ENCODE results near the gene CASP1. TPM values are rescaled to one million over a fixed set of nuclear protein-coding genes. Genes with fewer than 3 reads are reported as not detected.
"Not testable (repeated sequence)": the region's sequence is repeated elsewhere in the genome, so short reads cannot be mapped to it uniquely, and the experiment has no call there.

CASP1 gene
- total RNA-seq, result 1 to 10 TPM; 1.3 to 5.4 TPM

DNA sequence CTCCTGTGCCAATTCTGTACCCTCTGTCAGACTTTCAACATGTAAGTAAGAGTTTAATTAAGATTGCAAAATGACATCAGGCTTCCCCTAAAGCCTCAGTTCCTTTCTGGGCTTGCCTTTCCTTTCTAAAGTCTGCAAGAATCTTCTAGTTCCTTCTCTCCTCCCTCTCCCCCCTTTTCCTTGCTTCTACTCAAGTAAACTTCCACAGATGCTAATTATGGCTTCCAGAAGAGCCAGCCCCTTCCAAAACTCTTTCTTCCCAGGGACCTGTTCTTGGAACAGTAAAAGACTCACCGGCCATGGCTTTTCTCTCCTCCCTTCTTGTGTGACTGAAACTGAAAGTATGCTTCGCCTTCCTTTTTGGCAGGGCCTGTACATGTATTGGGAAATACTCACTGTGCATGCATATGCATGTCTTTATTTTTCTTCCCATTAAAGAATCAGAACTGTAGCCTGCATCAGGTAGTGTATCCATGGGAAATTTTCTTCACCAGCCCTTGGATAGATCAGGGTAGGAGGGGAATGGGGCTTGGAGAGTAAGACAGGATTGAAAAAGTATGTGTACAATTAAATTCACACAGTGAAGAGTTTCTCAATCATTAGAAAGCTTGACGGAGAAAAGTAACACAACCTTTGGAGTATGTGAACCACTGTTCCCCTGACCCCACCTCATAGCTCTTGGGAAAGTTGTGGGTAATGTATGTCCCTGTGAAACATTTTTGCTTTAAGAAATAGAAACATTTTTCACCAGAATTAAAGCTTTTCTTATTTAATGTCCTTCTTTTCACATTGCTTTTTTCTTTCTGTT, at the start of gene CASP1:
TSS of gene CASP1 (minus strand) at position 332 of the 808 bp plus-strand sequence. CDS start at position 301, 31 bp downstream.
- Histone ChIP-seq H3K36me3 (replicated peaks in 1 of 2; ENCODE audit: insufficient read depth in 1 of 2, low read depth in 2 of 2) (no peaks in the 10 kb centered on the region), H3K27me3 (no peaks in the 10 kb centered on the region), H3K27ac (peak within 1 kb of the TSS in 3 of 4 donors; percentile 16 to 57 (median 57)), H3K4me1 (peaks cover 4% of the 10 kb centered on the region), H3K4me3 (no peak within 1 kb of the TSS), H3K9me3 (no peaks in the 10 kb centered on the region)
- ATAC-seq (peak; percentile 65), DNase-seq (peak in 3 of 4 donors; percentile 25 to 52 (median 28))
- 45 to 57% methylated on average over 3 of the region's 3 CpGs for WGBS, 2 donors
- TF ChIP-seq POLR2A (IDR thresholded peaks at IDR 0.05), result peak in 1 of 3 donors; percentile 29
- TF ChIP-seq, protein P1, sequence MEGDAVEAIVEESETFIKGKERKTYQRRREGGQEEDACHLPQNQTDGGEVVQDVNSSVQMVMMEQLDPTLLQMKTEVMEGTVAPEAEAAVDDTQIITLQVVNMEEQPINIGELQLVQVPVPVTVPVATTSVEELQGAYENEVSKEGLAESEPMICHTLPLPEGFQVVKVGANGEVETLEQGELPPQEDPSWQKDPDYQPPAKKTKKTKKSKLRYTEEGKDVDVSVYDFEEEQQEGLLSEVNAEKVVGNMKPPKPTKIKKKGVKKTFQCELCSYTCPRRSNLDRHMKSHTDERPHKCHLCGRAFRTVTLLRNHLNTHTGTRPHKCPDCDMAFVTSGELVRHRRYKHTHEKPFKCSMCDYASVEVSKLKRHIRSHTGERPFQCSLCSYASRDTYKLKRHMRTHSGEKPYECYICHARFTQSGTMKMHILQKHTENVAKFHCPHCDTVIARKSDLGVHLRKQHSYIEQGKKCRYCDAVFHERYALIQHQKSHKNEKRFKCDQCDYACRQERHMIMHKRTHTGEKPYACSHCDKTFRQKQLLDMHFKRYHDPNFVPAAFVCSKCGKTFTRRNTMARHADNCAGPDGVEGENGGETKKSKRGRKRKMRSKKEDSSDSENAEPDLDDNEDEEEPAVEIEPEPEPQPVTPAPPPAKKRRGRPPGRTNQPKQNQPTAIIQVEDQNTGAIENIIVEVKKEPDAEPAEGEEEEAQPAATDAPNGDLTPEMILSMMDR (IDR thresholded peaks at IDR 0.05), result no peak
- intact Hi-C loops (cut with DNase I), result no loop called here

DNA sequence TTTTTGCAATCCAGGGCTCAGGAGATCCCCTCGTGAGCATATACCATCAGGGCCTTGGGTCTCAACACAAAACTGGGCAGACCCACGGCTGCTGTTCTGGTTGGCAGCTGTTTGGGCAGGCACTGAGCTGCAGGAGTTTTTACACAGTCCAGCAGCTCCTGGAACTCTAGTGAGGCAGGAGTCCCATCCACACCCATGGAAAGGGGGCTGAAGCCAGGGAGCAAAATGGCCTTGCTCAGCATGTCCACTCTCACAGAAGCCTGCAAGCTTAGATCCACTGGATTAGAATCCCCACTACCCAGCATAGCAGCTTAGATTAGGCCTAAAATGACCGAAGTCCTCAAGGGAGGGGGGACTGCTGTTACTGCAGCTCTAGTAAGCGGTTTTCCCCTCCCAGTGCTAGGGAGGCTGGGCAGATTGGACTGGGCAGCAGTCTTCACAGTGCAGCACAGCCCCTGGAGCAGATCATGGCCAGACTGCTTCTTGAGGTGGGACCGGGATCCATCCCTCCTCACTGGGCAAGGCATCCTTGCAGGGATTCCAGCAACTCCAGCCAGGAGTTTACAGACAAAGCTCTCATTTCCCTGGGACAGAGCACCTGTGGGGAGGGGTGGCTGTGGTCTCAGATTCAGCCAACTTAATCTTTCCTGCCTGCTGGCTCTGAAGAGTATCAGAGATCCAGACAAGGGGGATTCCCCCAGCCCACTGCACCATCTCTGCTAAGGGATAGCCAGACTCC, 46.6 kb upstream of the CASP1 start:
- TF ChIP-seq, protein P1 (IDR thresholded peaks at IDR 0.05), result no peak
- TF ChIP-seq POLR2A (IDR thresholded peaks at IDR 0.05), result no peak
- DNase-seq, result no peak
- intact Hi-C loops (cut with DNase I), result no loop called here
- H3K4me1 ChIP-seq, result no peaks in the 10 kb centered on the region
- no peak for ATAC-seq
- no peaks in the 10 kb centered on the region for H3K27me3 ChIP-seq
- no peak overlapping the region for H3K27ac ChIP-seq
- WGBS, 2 donors, result 87 to 94% methylated on average over 4 to 5 of the region's 5 CpGs
- H3K36me3 ChIP-seq (replicated peaks in 1 of 2; ENCODE audit: insufficient read depth in 1 of 2, low read depth in 2 of 2), result no peaks in the 10 kb centered on the region
- no peak overlapping the region for H3K4me3 ChIP-seq
- H3K9me3 ChIP-seq, result no peaks in the 10 kb centered on the region

DNA sequence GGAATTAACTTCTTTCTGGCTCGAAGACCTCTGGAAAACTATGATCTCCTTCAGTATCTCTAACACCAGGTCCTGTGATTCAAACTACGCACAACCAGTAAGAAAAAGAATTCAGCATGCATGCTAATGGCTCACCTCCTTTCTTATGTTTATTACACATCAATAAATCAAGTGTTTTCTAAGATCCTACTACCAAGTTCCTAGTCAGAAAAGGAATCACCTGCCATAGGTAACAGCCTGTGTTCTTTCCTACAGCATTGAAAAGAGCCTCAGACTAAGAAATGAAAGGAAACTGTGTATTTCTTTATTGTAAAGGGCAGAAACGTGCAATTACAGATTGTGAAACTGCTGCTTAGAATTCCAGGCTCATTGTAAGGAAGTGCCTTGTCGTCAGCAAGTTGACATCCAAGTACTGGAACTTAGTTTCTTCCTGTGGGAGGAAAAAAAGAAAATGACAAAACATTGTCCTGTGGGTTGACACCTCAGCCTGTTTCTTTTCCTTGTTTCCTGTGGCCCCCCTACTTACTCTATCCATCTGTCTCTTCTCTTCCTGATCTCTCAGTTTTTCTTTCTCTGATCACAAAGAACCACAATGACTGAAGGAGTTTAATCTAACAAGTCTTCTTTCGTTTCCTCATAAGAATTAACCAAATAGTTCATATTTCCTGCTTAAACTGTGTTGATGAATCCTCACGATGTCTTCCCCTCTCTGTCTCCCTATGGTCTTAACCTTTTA, 45.4 kb upstream of the CASP1 start:
- H3K27me3 ChIP-seq; DNase-seq; H3K27ac ChIP-seq; H3K4me1 ChIP-seq; intact Hi-C loops (cut with DNase I); H3K4me3 ChIP-seq; ATAC-seq; H3K36me3 ChIP-seq (replicated peaks in 1 of 2; ENCODE audit: insufficient read depth in 1 of 2, low read depth in 2 of 2); H3K9me3 ChIP-seq: not testable (repeated sequence)
- 55 to 66% methylated on average over 6 of the region's 6 CpGs for WGBS, 2 donors

DNA sequence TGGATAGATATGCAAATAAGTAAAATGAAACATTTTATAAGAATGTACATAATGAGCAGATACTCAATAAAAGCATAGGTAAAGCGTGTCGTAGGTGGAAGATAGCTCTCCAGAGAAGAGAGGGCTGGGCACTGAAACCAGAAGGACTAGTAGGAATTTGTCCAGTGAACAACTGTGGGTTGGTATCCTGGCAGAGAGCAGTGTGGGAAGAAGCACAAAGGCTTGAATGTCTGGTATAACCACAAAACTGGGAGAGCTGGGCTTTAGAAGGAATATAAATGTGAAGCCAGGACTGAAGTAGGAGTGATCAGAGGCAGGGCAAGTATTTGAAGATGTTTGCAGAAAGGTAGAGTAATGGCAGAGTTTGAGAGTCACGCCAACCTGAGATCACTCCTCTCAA, 43.3 kb upstream of the CASP1 start:
- Histone ChIP-seq H3K9me3 (no peaks in the 10 kb centered on the region), H3K4me3 (no peak overlapping the region), H3K36me3 (replicated peaks in 1 of 2; ENCODE audit: insufficient read depth in 1 of 2, low read depth in 2 of 2) (no peaks in the 10 kb centered on the region), H3K27ac (no peak overlapping the region), H3K27me3 (no peaks in the 10 kb centered on the region), H3K4me1 (no peaks in the 10 kb centered on the region)
- WGBS, 2 donors, result 91 to 96% methylated on average over 3 of the region's 3 CpGs
- TF ChIP-seq, protein P1 (IDR thresholded peaks at IDR 0.05), result no peak
- no peak for TF ChIP-seq POLR2A (IDR thresholded peaks at IDR 0.05)
- ATAC-seq (no peak), DNase-seq (no peak)
- intact Hi-C loops (cut with DNase I), result no loop called here

DNA sequence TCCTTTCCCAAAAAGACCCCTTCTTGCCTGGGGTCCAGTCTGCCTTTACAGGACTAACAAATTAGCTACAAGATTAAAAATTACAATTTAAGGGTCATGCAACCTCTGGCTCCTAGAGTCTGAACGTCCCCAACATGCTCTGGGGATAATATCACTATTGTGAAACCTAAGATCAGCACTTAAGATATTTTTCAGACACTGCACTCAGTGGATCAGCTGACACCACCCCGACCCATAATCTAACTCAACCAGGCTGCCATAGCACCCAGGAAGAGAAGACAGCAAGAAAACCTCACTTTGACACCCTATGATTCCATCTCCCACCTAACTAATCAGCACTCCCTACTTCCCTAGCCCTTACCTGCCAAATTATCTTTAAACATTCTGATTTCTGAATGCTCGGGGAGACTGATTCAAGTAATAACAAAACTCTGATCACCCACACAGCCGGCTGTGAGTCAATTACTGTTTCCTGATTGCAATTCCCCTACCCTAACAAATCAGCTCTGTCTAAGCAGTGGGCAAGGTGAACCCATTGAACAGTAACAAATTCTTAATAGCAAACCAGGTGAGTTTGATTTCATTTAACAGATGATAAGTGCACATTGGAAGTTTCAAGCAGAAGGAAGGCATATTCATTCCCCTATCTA, 42.3 kb upstream of the CASP1 start:
- H3K27ac ChIP-seq; H3K27me3 ChIP-seq; DNase-seq; intact Hi-C loops (cut with DNase I); H3K4me3 ChIP-seq; ATAC-seq; H3K4me1 ChIP-seq; H3K9me3 ChIP-seq; H3K36me3 ChIP-seq (replicated peaks in 1 of 2; ENCODE audit: insufficient read depth in 1 of 2, low read depth in 2 of 2): not testable (repeated sequence)
- WGBS, 2 donors, result 77 to 85% methylated on average over 4 of the region's 4 CpGs
